Measurements from ENCODE around the gene CD164L2. TPM values are rescaled to one million over a fixed set of nuclear protein-coding genes. Genes with fewer than 3 reads are reported as not detected.
A peak's percentile ranks its signal among the peaks of the same experiment; 100 is the strongest.
"Not testable (repeated sequence)": the region's sequence is repeated elsewhere in the genome, so short reads cannot be mapped to it uniquely, and the experiment has no call there.

CD164L2 gene
- total RNA-seq = not detected

GRCh38 chr1:27383039-27383605 lies at the start of gene CD164L2:
TSS of gene CD164L2 (minus strand) at chr1:27383333. CDS start at chr1:27383239, 94 bp downstream.
- no peak within 1 kb of the TSS for H3K4me3 Mint-ChIP-seq
- H3K27me3 Mint-ChIP-seq = no peaks in the 10 kb centered on the region
- H3K9me3 Mint-ChIP-seq (ENCODE audit: low read depth) = no peaks in the 10 kb centered on the region
- no peak within 1 kb of the TSS for H3K27ac Mint-ChIP-seq
- POLR2A ChIA-PET = no interaction called here
- ATAC-seq = peak; percentile 79
- no peaks in the 10 kb centered on the region for H3K4me1 Mint-ChIP-seq
- H3K36me3 Mint-ChIP-seq (ENCODE audit: low read depth) = no peaks in the 10 kb centered on the region
- intact Hi-C loops (cut with DNase I, micrococcal nuclease) = loop anchor here in 1 of 2 experiments (1.0 kb wide), 1 partner anchor 18 kb away; no protein-coding TSS in a partner anchor
- CTCF ChIA-PET = interaction anchor here (0.7 to 12.0 kb wide), 7 partner anchors 12 to 573 kb away, joined by 3 to 178 read pairs (median 4); no protein-coding TSS in a partner anchor
- DNase-seq = peak; percentile 70

GRCh38 chr1:27432725-27433124 lies 49.6 kb upstream of the CD164L2 start:
- H3K27me3 Mint-ChIP-seq; intact Hi-C loops (cut with DNase I, micrococcal nuclease); ATAC-seq; H3K27ac Mint-ChIP-seq; CTCF ChIA-PET; POLR2A ChIA-PET; DNase-seq; H3K4me3 Mint-ChIP-seq; H3K9me3 Mint-ChIP-seq (ENCODE audit: low read depth): not testable (repeated sequence)
- Mint-ChIP-seq H3K4me1 (peaks cover 88% of the 10 kb centered on the region), H3K36me3 (ENCODE audit: low read depth) (peaks cover 17% of the 10 kb centered on the region)

- H3K4me3 Mint-ChIP-seq = no peak overlapping the region
- H3K36me3 Mint-ChIP-seq (ENCODE audit: low read depth) = peaks cover 27% of the 10 kb centered on the region
- H3K27ac Mint-ChIP-seq = peak overlapping the region; percentile 79
- ATAC-seq (no peak), DNase-seq (no peak)
- no peaks in the 10 kb centered on the region for H3K27me3 Mint-ChIP-seq
- no peaks in the 10 kb centered on the region for H3K9me3 Mint-ChIP-seq (ENCODE audit: low read depth)
- intact Hi-C loops (cut with DNase I, micrococcal nuclease) = loop anchor here in 1 of 2 experiments (1.0 kb wide), 1 partner anchor 13 kb away; no protein-coding TSS in a partner anchor
- CTCF ChIA-PET = interaction anchor here (1.7 to 5.4 kb wide), 3 partner anchors 9 to 16 kb away, joined by 4 to 61 read pairs (median 7); no protein-coding TSS in a partner anchor
- H3K4me1 Mint-ChIP-seq = peaks cover 88% of the 10 kb centered on the region
- POLR2A ChIA-PET = no interaction called here
Observed at GRCh38 chr1:27431601-27431940, 48.4 kb upstream of the CD164L2 start.

GRCh38 chr1:27430903-27431600 lies 47.9 kb upstream of the CD164L2 start:
- Mint-ChIP-seq H3K36me3 (ENCODE audit: low read depth) (peaks cover 29% of the 10 kb centered on the region), H3K27ac (peak overlapping the region; percentile 79), H3K27me3 (no peaks in the 10 kb centered on the region), H3K4me1 (peaks cover 85% of the 10 kb centered on the region), H3K4me3 (peak overlapping the region; percentile 21), H3K9me3 (ENCODE audit: low read depth) (no peaks in the 10 kb centered on the region)
- ChIA-PET CTCF (interaction anchor here (0.9 to 5.4 kb wide), 7 partner anchors 9 to 232 kb away, joined by 3 to 61 read pairs (median 4); no protein-coding TSS in a partner anchor), POLR2A (interaction anchor here (0.6 to 2.3 kb wide), 3 partner anchors 15 to 63 kb away, joined by 3 to 8 read pairs (median 3); no protein-coding TSS in a partner anchor)
- intact Hi-C loops (cut with DNase I, micrococcal nuclease) = loop anchor here in 1 of 2 experiments (1.0 kb wide), 1 partner anchor 13 kb away; no protein-coding TSS in a partner anchor
- DNase-seq (no peak), ATAC-seq (peak; percentile 37)

- ATAC-seq (peak; percentile 35), DNase-seq (no peak)
- Mint-ChIP-seq H3K9me3 (ENCODE audit: low read depth) (no peaks in the 10 kb centered on the region), H3K4me3 (peak overlapping the region; percentile 71), H3K4me1 (peaks cover 75% of the 10 kb centered on the region), H3K27me3 (no peaks in the 10 kb centered on the region), H3K27ac (peak overlapping the region; percentile 96), H3K36me3 (ENCODE audit: low read depth) (peaks cover 26% of the 10 kb centered on the region)
- ChIA-PET CTCF (interaction anchor here (0.6 to 5.4 kb wide), 9 partner anchors 9 to 240 kb away, joined by 3 to 61 read pairs (median 4); no protein-coding TSS in a partner anchor), POLR2A (interaction anchor here (0.6 to 2.3 kb wide), 3 partner anchors 17 to 777 kb away, joined by 3 to 8 read pairs (median 4); no protein-coding TSS in a partner anchor)
- intact Hi-C loops (cut with DNase I, micrococcal nuclease) = loop anchor here in 1 of 2 experiments (2.0 kb wide), 1 partner anchor 16 kb away; no protein-coding TSS in a partner anchor
Observed at GRCh38 chr1:27429029-27429425, 45.9 kb upstream of the CD164L2 start.

- peak overlapping the region; percentile 71 for H3K4me3 Mint-ChIP-seq
- intact Hi-C loops (cut with DNase I, micrococcal nuclease) = loop anchor here in 1 of 2 experiments (2.0 kb wide), 1 partner anchor 16 kb away; no protein-coding TSS in a partner anchor
- ChIA-PET POLR2A (interaction anchor here (0.6 to 2.3 kb wide), 3 partner anchors 17 to 778 kb away, joined by 3 to 8 read pairs (median 4); no protein-coding TSS in a partner anchor), CTCF (interaction anchor here (0.6 to 5.4 kb wide), 13 partner anchors 9 to 507 kb away, joined by 3 to 61 read pairs (median 4); no protein-coding TSS in a partner anchor)
- peak overlapping the region; percentile 96 for H3K27ac Mint-ChIP-seq
- peak; percentile 80 for ATAC-seq
- peak; percentile 48 for DNase-seq
- no peaks in the 10 kb centered on the region for H3K9me3 Mint-ChIP-seq (ENCODE audit: low read depth)
- no peaks in the 10 kb centered on the region for H3K27me3 Mint-ChIP-seq
- peaks cover 26% of the 10 kb centered on the region for H3K36me3 Mint-ChIP-seq (ENCODE audit: low read depth)
- H3K4me1 Mint-ChIP-seq = peaks cover 75% of the 10 kb centered on the region
Observed at GRCh38 chr1:27428316-27429028, 45.3 kb upstream of the CD164L2 start.

GRCh38 chr1:27427816-27428315 lies 44.7 kb upstream of the CD164L2 start:
- ChIA-PET CTCF (interaction anchor here (0.6 to 5.4 kb wide), 11 partner anchors 10 to 507 kb away, joined by 3 to 61 read pairs (median 3); partner anchors contain the start of gene WASF2), POLR2A (interaction anchor here (0.6 kb wide), 2 partner anchors 115 to 172 kb away, joined by 4 to 6 read pairs; no protein-coding TSS in a partner anchor)
- H3K4me3 Mint-ChIP-seq = peak overlapping the region; percentile 71
- intact Hi-C loops (cut with DNase I, micrococcal nuclease) = loop anchor here in 1 of 2 experiments (2.0 kb wide), 1 partner anchor 17 kb away; no protein-coding TSS in a partner anchor
- ATAC-seq (no peak), DNase-seq (no peak)
- H3K27ac Mint-ChIP-seq = peak overlapping the region; percentile 96
- H3K4me1 Mint-ChIP-seq = peaks cover 72% of the 10 kb centered on the region
- H3K9me3 Mint-ChIP-seq (ENCODE audit: low read depth) = no peaks in the 10 kb centered on the region
- H3K36me3 Mint-ChIP-seq (ENCODE audit: low read depth) = peaks cover 26% of the 10 kb centered on the region
- H3K27me3 Mint-ChIP-seq = no peaks in the 10 kb centered on the region

- intact Hi-C loops (cut with DNase I, micrococcal nuclease) = no loop called here
- ChIA-PET CTCF (interaction anchor here (0.6 to 5.4 kb wide), 10 partner anchors 10 to 506 kb away, joined by 3 to 61 read pairs (median 4); partner anchors contain the start of gene WASF2), POLR2A (interaction anchor here (0.6 kb wide), 2 partner anchors 115 to 171 kb away, joined by 4 to 6 read pairs; no protein-coding TSS in a partner anchor)
- peak overlapping the region; percentile 1 for H3K4me3 Mint-ChIP-seq
- H3K4me1 Mint-ChIP-seq = peaks cover 76% of the 10 kb centered on the region
- DNase-seq = no peak
- H3K27me3 Mint-ChIP-seq = no peaks in the 10 kb centered on the region
- no peaks in the 10 kb centered on the region for H3K9me3 Mint-ChIP-seq (ENCODE audit: low read depth)
- ATAC-seq = no peak
- H3K27ac Mint-ChIP-seq = peak overlapping the region; percentile 30
- H3K36me3 Mint-ChIP-seq (ENCODE audit: low read depth) = peaks cover 26% of the 10 kb centered on the region
Observed at GRCh38 chr1:27427329-27427728, 44.2 kb upstream of the CD164L2 start.

- H3K36me3 Mint-ChIP-seq (ENCODE audit: low read depth) = peaks cover 27% of the 10 kb centered on the region
- DNase-seq = no peak
- H3K4me1 Mint-ChIP-seq = peaks cover 65% of the 10 kb centered on the region
- H3K9me3 Mint-ChIP-seq (ENCODE audit: low read depth) = no peaks in the 10 kb centered on the region
- no peak overlapping the region for H3K27ac Mint-ChIP-seq
- ATAC-seq = no peak
- intact Hi-C loops (cut with DNase I, micrococcal nuclease) = no loop called here
- CTCF ChIA-PET = interaction anchor here (0.7 to 3.6 kb wide), 8 partner anchors 11 to 248 kb away, joined by 3 to 9 read pairs (median 4); partner anchors contain the start of gene IFI6
- POLR2A ChIA-PET = no interaction called here
- H3K27me3 Mint-ChIP-seq = no peaks in the 10 kb centered on the region
- H3K4me3 Mint-ChIP-seq = no peak overlapping the region
Observed at GRCh38 chr1:27423709-27424108, 40.6 kb upstream of the CD164L2 start.
